HCT116 (cell line): ENCODE results near the gene ADGRG4. TPM values are rescaled to one million over a fixed set of nuclear protein-coding genes. Genes with fewer than 3 reads are reported as not detected.

Source experiments
- ATAC-seq: fragments of 200-7000 bp; cut with Tn5 transposase; 2 replicates; pipeline ENCODE4 v1.9.1; 2020; ENCODE audit warnings: mild to moderate bottlenecking, moderate library complexity
- BruUV-seq: library from RNA; stranded (reverse); fragments of 400-500 nt; replicated peaks from 2 replicates; lab custom pipeline; 2021; lab: Mats Ljungman, UMichigan
- CTCF ChIA-PET: fragments of 300-600 bp; sonication (Branson Sonifier 250); formaldehyde crosslinking; loops from one replicate; lab custom pipeline; 2021; ENCODE audit warnings: antibody characterized with exemption; lab: Charles Lee
- POLR2A ChIA-PET: fragments of 300-600, 350-600 bp; sonication (Branson Sonifier 250); formaldehyde crosslinking; loops from one replicate; lab custom pipeline; 2021; ENCODE audit warnings: antibody characterized with exemption; lab: Charles Lee
- RAD21 ChIA-PET, 2 experiments: fragments of 300-600 bp; sonication (Branson Sonifier 250); formaldehyde crosslinking; loops; one replicate each; lab custom pipeline; 2023; ENCODE audit warnings: low total read pairs in 2 of 2; ENCODE audit not compliant: uncharacterized antibody in 2 of 2, unreplicated experiment in 2 of 2, low non-redundant PET in 1 of 2; lab: Charles Lee
- DNase-seq: peaks from one replicate; pipeline ENCODE4 v3.0.0-alpha.2; 2010; ENCODE audit warnings: low read depth, low spot score
- H2AFZ ChIP-seq: fragments of 200-600 bp; shearing (Covaris generic), sonication (generic); 2 replicates; pipeline ENCODE4 v1.6.1; 2017; ENCODE audit warnings: low read depth, mixed run types, mixed read lengths, antibody characterized with exemption, low read length; ENCODE audit not compliant: poor library complexity, severe bottlenecking
- H3K27ac ChIP-seq: 2 replicates; pipeline ENCODE4 v1.5.1; 2012; ENCODE audit warnings: low read depth, low read length
- H3K27me3 ChIP-seq: fragments of 200-600 bp; sonication (generic); 2 replicates; pipeline ENCODE4 v1.6.1; 2016; ENCODE audit warnings: mixed run types, low read length, mixed read lengths; ENCODE audit not compliant: insufficient read depth
- H3K36me3 ChIP-seq, 2 experiments: fragments of 200-500 bp in 1 of 2; fragments of 200-600 bp in 1 of 2; sonication (Bioruptor generic) in 1 of 2; sonication (generic) in 1 of 2; 2 replicates each; pipeline versions ENCODE4 v1.5.1 to v1.6.1; 2014 to 2016; ENCODE audit warnings: low read length in 2 of 2, inconsistent platforms in 1 of 2, mixed read lengths in 1 of 2, mixed run types in 1 of 2; ENCODE audit not compliant: insufficient read depth in 2 of 2, control insufficient read depth in 1 of 2
- H3K4me1 ChIP-seq, 2 experiments: fragments of 200-600 bp in 1 of 2; sonication (generic) in 1 of 2; 2 replicates each; pipeline versions ENCODE4 v1.5.1 to v1.6.1; 2012 to 2017; ENCODE audit warnings: low read length in 2 of 2, inconsistent platforms in 1 of 2, mild to moderate bottlenecking in 1 of 2, mixed read lengths in 1 of 2, mixed run types in 1 of 2, moderate library complexity in 1 of 2; ENCODE audit not compliant: insufficient read depth in 2 of 2, control insufficient read depth in 1 of 2
- H3K4me2 ChIP-seq: fragments of 200-600 bp; sonication (generic); 2 replicates; pipeline ENCODE4 v1.6.1; 2017; ENCODE audit warnings: mixed run types, low read length, mixed read lengths
- H3K4me3 ChIP-seq, 2 experiments: fragments of 200-600 bp in 1 of 2; sonication (generic) in 1 of 2; replicated peaks in 1 of 2; 2 replicates each; pipeline ENCODE4 v1.5.1; 2011 to 2016; ENCODE audit warnings: low read length in 2 of 2, control low read depth in 1 of 2, low read depth in 1 of 2, mild to moderate bottlenecking in 1 of 2, mixed read lengths in 1 of 2, mixed run types in 1 of 2
- H3K79me2 ChIP-seq: fragments of 200-600 bp; sonication (generic); 2 replicates; pipeline ENCODE4 v1.6.1; 2017; ENCODE audit warnings: mild to moderate bottlenecking, mixed run types, low read length, moderate library complexity, mixed read lengths; ENCODE audit not compliant: insufficient read depth
- H3K9ac ChIP-seq: fragments of 200-600 bp; sonication (generic); 2 replicates; pipeline ENCODE4 v1.6.1; 2016; ENCODE audit warnings: low read length, mixed read lengths
- H3K9me2 ChIP-seq: fragments of 200-600 bp; sonication (generic), shearing (Covaris generic); 2 replicates; pipeline ENCODE4 v1.6.1; 2017; ENCODE audit warnings: mixed run types, mild to moderate bottlenecking, moderate library complexity; ENCODE audit not compliant: insufficient read depth
- H3K9me3 ChIP-seq, 2 experiments: fragments of 200-500 bp in 1 of 2; fragments of 200-600 bp in 1 of 2; sonication (Bioruptor generic) in 1 of 2; sonication (generic) in 1 of 2; 2 replicates each; pipeline ENCODE4 v1.6.1; 2014 to 2017; ENCODE audit warnings: low read length in 2 of 2, mixed read lengths in 2 of 2, inconsistent platforms in 1 of 2, low read depth in 1 of 2, mild to moderate bottlenecking in 1 of 2, mixed run types in 1 of 2, moderate library complexity in 1 of 2; ENCODE audit not compliant: control insufficient read depth in 1 of 2, insufficient read depth in 1 of 2
- H4K20me1 ChIP-seq: fragments of 200-600 bp; sonication (generic), shearing (Covaris generic); 2 replicates; pipeline ENCODE4 v1.6.1; 2017; ENCODE audit warnings: mixed run types, mild to moderate bottlenecking, moderate library complexity; ENCODE audit not compliant: insufficient read depth
- CEBPB ChIP-seq: IDR thresholded peaks from 2 replicates; pipeline ENCODE4 v1.6.1; 2012; ENCODE audit warnings: low read depth
- EGR1 ChIP-seq: IDR thresholded peaks from 2 replicates; pipeline ENCODE4 v1.6.1; 2012; ENCODE audit warnings: low read depth
- ELF1 ChIP-seq: IDR thresholded peaks from 2 replicates; pipeline ENCODE4 v1.6.1; 2012; ENCODE audit warnings: low read depth, borderline replicate concordance
- EZH2phosphoT487 ChIP-seq: fragments of 200-600 bp; IDR thresholded peaks from 2 replicates; pipeline ENCODE4 v1.6.1; 2018; ENCODE audit warnings: antibody characterized with exemption, borderline replicate concordance
- JUND ChIP-seq: IDR thresholded peaks from 2 replicates; pipeline ENCODE4 v1.6.1; 2012
- POLR2A ChIP-seq: IDR thresholded peaks from 2 replicates; pipeline ENCODE4 v1.7.0; 2011; ENCODE audit warnings: borderline replicate concordance; ENCODE audit not compliant: insufficient read depth, insufficient read length; ENCODE audit errors: extremely low read depth
- POLR2AphosphoS5 ChIP-seq: IDR thresholded peaks from 2 replicates; pipeline ENCODE4 v1.6.1; 2011; ENCODE audit warnings: mild to moderate bottlenecking, low read depth, low read length, moderate library complexity
- SIN3A ChIP-seq: IDR thresholded peaks from 2 replicates; pipeline ENCODE4 v1.6.1; 2012; ENCODE audit warnings: low read depth
- SP1 ChIP-seq: IDR thresholded peaks from 2 replicates; pipeline ENCODE4 v1.6.1; 2012; ENCODE audit warnings: low read depth
- TCF7L2 ChIP-seq: IDR thresholded peaks from 2 replicates; pipeline ENCODE4 v1.7.0; 2011; ENCODE audit warnings: borderline replicate concordance, inconsistent platforms; ENCODE audit not compliant: insufficient read depth, insufficient read length; ENCODE audit errors: extremely low read depth
- YY1 ChIP-seq: IDR thresholded peaks from 2 replicates; pipeline ENCODE4 v1.6.1; 2011; ENCODE audit warnings: low read length, low read depth, moderate library complexity, mild to moderate bottlenecking; ENCODE audit not compliant: insufficient replicate concordance; ENCODE audit errors: extremely low read depth
- ZNF274 ChIP-seq: fragments of 200-500 bp; sonication (Bioruptor generic); IDR thresholded peaks from 2 replicates; pipeline ENCODE4 v1.6.1; 2014; ENCODE audit warnings: mild to moderate bottlenecking, low read depth, low read length, inconsistent platforms
- intact Hi-C: fragments of 100-400 bp; cut with micrococcal nuclease; formaldehyde crosslinking; loops from 2 replicates; pipeline ENCODE4 v1.10.0; 2022
- total RNA-seq: library from RNA; stranded (reverse); gene quantifications from one replicate; pipeline ENCODE4 v1.2.1, GENCODE V29; 2021; ENCODE audit not compliant: unreplicated experiment
- TF ChIP-seq, protein P1 (sequence below): IDR thresholded peaks from 2 replicates; pipeline ENCODE4 v1.6.1; 2012
- TF ChIP-seq, protein P2 (sequence below): IDR thresholded peaks from 2 replicates; pipeline ENCODE4 v1.6.1; 2012

The ADGRG4 gene
- total RNA-seq, 1 experiment from 2014 or later, result not detected

DNA sequence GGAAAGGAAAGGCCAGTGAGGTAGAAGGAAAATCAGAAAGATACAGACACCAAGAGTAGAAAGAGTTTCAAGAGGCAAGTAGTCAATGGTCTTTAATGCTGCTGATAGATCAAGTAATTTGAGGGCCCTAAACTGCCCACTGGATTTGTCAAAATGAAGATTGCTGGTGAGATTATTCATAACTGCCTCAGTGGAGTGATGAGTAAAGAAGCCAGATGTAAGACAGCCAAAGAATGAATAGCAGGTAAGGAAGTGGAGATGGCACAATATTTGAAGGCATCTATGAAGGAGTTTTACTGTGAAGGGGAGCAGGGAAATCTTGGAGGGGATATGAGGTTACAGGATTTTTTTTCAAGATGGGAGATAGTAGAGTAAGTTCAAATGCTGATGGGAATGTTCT, 147.2 kb downstream of the ADGRG4 start:
- Histone ChIP-seq H3K27me3 (no peaks in the 10 kb centered on the region), H3K4me2 (no peak overlapping the region), H3K9me3 (no peaks in the 10 kb centered on the region), H3K36me3 (no peaks in the 10 kb centered on the region), H3K4me1 (peaks cover 2 to 6% of the 10 kb centered on the region in 2 experiments; a peak in 1 of 4 replicates), H3K27ac (no peak overlapping the region), H3K4me3 (no peak overlapping the region), H3K9me2 (no peaks in the 10 kb centered on the region), H3K9ac (no peak overlapping the region), H3K79me2 (no peaks in the 10 kb centered on the region), H2AFZ (no peak overlapping the region), H4K20me1 (no peaks in the 10 kb centered on the region)
- CTCF ChIA-PET, result no interaction called here
- DNase-seq, result no peak
- BruUV-seq, result no TSS peak
- RAD21 ChIA-PET, result no interaction called here
- no peak for TF ChIP-seq JUND
- no peak for TF ChIP-seq EGR1
- TF ChIP-seq TCF7L2, result no peak
- TF ChIP-seq, protein P1, sequence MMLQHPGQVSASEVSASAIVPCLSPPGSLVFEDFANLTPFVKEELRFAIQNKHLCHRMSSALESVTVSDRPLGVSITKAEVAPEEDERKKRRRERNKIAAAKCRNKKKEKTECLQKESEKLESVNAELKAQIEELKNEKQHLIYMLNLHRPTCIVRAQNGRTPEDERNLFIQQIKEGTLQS, result no peak
- TF ChIP-seq ZNF274, result no peak
- no peak for TF ChIP-seq SP1
- TF ChIP-seq POLR2AphosphoS5, result no peak
- TF ChIP-seq, protein P2, sequence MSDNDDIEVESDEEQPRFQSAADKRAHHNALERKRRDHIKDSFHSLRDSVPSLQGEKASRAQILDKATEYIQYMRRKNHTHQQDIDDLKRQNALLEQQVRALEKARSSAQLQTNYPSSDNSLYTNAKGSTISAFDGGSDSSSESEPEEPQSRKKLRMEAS, result no peak
- TF ChIP-seq YY1, result no peak
- TF ChIP-seq ELF1, result no peak
- TF ChIP-seq SIN3A, result no peak
- TF ChIP-seq POLR2A, result no peak
- TF ChIP-seq CEBPB, result no peak
- TF ChIP-seq EZH2phosphoT487, result no peak
- no peak for ATAC-seq
- POLR2A ChIA-PET, result no interaction called here
- intact Hi-C loops, result no loop called here
